ENCODE measurements around the gene HTR5A.

Gene HTR5A

DNA sequence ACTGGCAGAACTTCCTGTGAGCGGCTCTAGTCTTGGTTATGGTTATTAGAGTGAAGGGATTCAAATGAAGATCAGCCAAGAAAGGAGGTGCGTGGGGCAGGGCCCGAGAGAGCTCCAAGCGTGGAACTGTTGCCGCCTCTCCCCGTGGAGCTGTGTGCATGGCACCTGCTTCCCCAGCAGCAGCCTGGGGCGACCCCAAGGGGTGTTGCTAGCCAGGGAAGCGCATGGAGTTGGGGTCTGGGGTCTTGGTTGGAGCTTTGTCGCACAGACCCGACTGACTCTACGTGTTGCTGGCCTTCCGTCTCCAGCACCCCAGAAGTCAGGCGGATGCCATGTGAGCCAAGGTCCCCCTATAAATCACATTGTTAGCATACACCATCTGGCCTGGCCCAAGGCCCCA lies 61.0 kb downstream of the HTR5A start:
- DNase-seq (ENCODE audit: low read depth): no peak

DNA sequence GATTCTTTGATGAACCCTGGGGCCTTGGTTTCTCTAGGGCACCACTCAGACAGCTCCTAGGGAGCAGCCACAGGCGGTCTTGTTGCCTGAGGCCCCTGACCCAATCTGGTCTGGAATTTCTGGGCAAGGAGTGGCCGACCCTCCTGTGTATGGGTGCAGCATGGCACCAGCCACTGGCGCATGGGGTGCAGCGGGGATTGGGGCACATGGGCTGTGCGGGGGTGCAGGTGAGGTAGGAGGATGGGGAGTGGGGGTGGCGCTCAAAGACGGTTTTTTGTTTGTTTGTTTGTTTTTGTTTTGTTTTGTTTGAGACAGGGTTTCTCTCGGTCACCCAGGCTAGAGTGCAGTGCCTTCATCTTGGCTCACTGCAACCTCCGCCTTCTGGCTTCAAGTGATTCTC lies 62.3 kb downstream of the HTR5A start:
- no peak overlapping the region for H3K4me3 ChIP-seq (ENCODE audit: low read depth, low read length)

More for the DNA sequence above, 61.0 kb downstream of the HTR5A start:
- no peak overlapping the region for H3K4me3 ChIP-seq (ENCODE audit: low read depth, low read length)

DNA sequence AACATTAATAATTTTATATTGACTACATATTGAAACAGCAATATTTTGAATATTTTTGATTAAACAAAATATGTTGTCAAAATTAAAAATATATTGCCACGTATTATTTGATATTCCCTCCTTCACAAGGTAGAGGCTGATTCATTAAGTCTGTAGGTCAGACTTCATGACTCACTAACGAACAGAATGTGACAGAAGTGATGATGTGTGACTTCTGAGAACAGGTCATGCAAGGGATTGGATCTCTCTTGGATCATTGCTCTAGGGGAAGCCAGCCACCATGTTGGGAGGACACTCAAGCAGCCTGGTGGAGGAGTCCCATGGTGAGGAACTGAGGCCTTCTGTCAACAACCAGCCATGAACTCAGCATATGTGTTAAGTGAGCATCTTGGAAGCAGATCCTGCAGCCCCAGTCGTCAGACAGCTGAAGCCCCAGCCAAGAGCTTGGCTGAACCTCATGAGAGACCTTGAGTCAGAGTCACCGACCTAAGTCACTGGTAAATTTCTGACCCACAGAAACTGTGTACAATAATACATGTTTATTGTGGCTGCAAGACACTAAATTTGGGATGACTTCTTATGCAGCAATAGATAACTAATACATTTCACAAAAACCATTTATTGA lies 66.6 kb downstream of the HTR5A start:
- no peak overlapping the region for H3K4me3 ChIP-seq (ENCODE audit: low read depth, low read length)
- no peak for DNase-seq (ENCODE audit: low read depth)

More for the DNA sequence above, 62.3 kb downstream of the HTR5A start:
- DNase-seq (ENCODE audit: low read depth): no peak

All from skeletal muscle cell (primary cell).